Osteoblast (primary cell): ENCODE results near the gene TCFL5. TPM values are rescaled to one million over a fixed set of nuclear protein-coding genes. Genes with fewer than 3 reads are reported as not detected.
A peak's percentile ranks its signal among the peaks of the same experiment; 100 is the strongest.

Experiments
- DNase-seq: peaks from one replicate; pipeline ENCODE4 v3.0.0; 2011; ENCODE audit warnings: low spot score, mixed read lengths; ENCODE audit not compliant: insufficient read length; ENCODE audit errors: missing footprints
- H2AFZ ChIP-seq: 2 replicates; pipeline ENCODE4 v1.6.0; 2011; ENCODE audit warnings: mild to moderate bottlenecking, low read length
- H3K27ac ChIP-seq: 2 replicates; pipeline ENCODE4 v1.5.1; 2011; ENCODE audit warnings: mild to moderate bottlenecking, low read depth, low read length, moderate library complexity
- H3K27me3 ChIP-seq: 2 replicates; pipeline ENCODE4 v1.6.0; 2012; ENCODE audit warnings: mild to moderate bottlenecking, control low read depth, inconsistent platforms, low read length, moderate library complexity; ENCODE audit not compliant: insufficient read depth
- H3K36me3 ChIP-seq: 2 replicates; pipeline ENCODE4 v1.5.1; 2011; ENCODE audit warnings: mild to moderate bottlenecking, low read length, control low read depth, moderate library complexity; ENCODE audit not compliant: insufficient read depth
- H3K4me1 ChIP-seq: 2 replicates; pipeline ENCODE4 v1.5.1; 2011; ENCODE audit warnings: mild to moderate bottlenecking, low read length, control low read depth, moderate library complexity; ENCODE audit not compliant: insufficient read depth
- H3K4me2 ChIP-seq: 2 replicates; pipeline ENCODE4 v1.6.0; 2011; ENCODE audit warnings: mild to moderate bottlenecking, low read length; ENCODE audit not compliant: insufficient read depth
- H3K4me3 ChIP-seq: fragments of 200-600 bp; sonication (generic); 3 replicates; pipeline ENCODE4 v1.5.1; 2012; ENCODE audit warnings: mild to moderate bottlenecking, low read length, inconsistent platforms; ENCODE audit not compliant: insufficient read depth
- H3K79me2 ChIP-seq: 2 replicates; pipeline ENCODE4 v1.6.0; 2012; ENCODE audit warnings: mild to moderate bottlenecking, low read length, control low read depth, inconsistent platforms; ENCODE audit not compliant: insufficient read depth
- H3K9me3 ChIP-seq: 2 replicates; pipeline ENCODE4 v1.5.1; 2011; ENCODE audit warnings: low read depth, low read length, control low read depth
- H4K20me1 ChIP-seq: 2 replicates; pipeline ENCODE4 v1.6.0; 2012; ENCODE audit warnings: mild to moderate bottlenecking, low read length, control low read depth; ENCODE audit not compliant: insufficient read depth
- total RNA-seq: library from RNA; depleted of rRNA; stranded (reverse); fragments of >200 nt; gene quantifications from 2 replicates; pipeline ENCODE4 v1.2.3, GENCODE V29; 2012
- TF ChIP-seq, protein P1 (sequence below): IDR thresholded peaks from 2 replicates; pipeline ENCODE4 v1.5.1; 2011; ENCODE audit warnings: mild to moderate bottlenecking, low read depth, low read length, moderate library complexity; ENCODE audit errors: extremely low read depth

The TCFL5 gene
- total RNA-seq, 1 donor = 13.0 TPM

DNA sequence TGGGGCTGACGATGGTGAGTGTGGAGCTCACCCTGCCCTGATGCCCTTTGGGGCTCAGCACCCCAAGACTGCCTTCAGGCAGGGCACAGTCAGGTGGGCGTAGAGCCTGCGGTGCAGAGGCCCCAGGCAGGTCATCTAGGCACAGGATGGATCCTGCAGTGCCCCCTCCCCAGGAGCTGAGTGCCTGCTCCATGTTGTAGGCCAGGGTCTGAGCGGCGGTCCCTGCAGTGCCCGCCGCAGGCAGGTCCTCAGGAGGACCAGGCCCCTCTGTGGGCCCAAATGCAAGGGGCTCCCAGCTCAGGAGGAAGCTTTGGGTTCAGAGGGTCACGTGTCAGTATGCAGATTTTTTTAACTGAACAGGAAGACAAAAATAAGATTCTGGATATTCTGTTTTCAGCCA is 62.6 kb downstream of the TCFL5 start:
- Histone ChIP-seq H2AFZ (no peak overlapping the region), H3K36me3 (peaks cover 21% of the 10 kb centered on the region), H3K27ac (no peak overlapping the region), H3K4me3 (no peak overlapping the region), H3K79me2 (peaks cover 8% of the 10 kb centered on the region), H3K27me3 (no peaks in the 10 kb centered on the region), H4K20me1 (peaks cover 8% of the 10 kb centered on the region), H3K4me2 (no peak overlapping the region), H3K9me3 (no peaks in the 10 kb centered on the region), H3K4me1 (peaks cover 6% of the 10 kb centered on the region)
- TF ChIP-seq, protein P1, sequence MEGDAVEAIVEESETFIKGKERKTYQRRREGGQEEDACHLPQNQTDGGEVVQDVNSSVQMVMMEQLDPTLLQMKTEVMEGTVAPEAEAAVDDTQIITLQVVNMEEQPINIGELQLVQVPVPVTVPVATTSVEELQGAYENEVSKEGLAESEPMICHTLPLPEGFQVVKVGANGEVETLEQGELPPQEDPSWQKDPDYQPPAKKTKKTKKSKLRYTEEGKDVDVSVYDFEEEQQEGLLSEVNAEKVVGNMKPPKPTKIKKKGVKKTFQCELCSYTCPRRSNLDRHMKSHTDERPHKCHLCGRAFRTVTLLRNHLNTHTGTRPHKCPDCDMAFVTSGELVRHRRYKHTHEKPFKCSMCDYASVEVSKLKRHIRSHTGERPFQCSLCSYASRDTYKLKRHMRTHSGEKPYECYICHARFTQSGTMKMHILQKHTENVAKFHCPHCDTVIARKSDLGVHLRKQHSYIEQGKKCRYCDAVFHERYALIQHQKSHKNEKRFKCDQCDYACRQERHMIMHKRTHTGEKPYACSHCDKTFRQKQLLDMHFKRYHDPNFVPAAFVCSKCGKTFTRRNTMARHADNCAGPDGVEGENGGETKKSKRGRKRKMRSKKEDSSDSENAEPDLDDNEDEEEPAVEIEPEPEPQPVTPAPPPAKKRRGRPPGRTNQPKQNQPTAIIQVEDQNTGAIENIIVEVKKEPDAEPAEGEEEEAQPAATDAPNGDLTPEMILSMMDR = no peak
- no peak for DNase-seq

DNA sequence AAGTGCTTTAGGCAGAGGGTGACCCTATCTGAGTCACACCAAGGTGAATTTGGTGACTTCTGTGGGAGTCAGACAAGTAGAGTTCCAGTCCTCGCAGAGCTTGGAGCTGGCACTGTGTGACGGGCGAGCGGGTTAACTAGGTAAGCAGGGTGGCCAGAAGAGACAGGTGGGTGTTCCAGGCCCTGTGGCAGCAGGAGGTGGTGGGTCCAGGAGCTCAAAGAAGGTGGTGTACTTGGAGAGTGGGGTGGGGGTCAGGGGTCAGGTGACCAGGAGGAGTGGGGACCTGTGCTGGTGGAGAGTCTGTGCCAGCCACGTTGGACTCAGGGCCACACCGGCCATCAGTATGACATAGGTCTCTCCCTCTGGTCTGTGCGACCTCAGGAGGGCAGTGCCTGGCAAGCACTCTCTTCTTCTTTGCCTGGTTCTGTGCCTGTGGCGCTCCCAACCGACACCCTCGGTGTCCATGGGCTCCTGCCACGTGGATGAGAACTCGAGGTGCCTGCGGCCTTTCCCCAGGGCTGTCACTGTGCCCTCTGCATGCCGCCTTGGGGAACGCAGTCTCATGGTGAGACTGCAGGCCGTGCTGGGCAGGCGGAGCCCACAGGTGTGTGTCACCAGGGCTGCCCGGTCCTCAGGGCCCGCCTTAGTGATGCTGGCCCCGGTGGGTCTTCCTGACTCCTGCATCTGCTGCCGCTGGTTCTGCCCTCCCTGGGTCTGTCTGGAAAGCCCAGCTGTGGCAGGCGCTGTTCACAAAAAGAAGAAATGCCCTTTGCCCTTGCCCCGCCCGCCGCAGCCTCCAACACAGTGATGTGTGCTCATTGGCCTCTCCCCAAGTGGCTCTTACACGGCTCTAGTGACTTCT is 63.7 kb downstream of the TCFL5 start:
- peaks cover 11% of the 10 kb centered on the region for H3K4me1 ChIP-seq
- DNase-seq = no peak
- H2AFZ ChIP-seq = no peak overlapping the region
- no peak overlapping the region for H3K4me3 ChIP-seq
- peaks cover 21% of the 10 kb centered on the region for H3K36me3 ChIP-seq
- H3K9me3 ChIP-seq = no peaks in the 10 kb centered on the region
- H3K27ac ChIP-seq = no peak overlapping the region
- peaks cover 8% of the 10 kb centered on the region for H4K20me1 ChIP-seq
- no peaks in the 10 kb centered on the region for H3K27me3 ChIP-seq
- H3K79me2 ChIP-seq = peaks cover 8% of the 10 kb centered on the region
- H3K4me2 ChIP-seq = peak overlapping the region; percentile 79
- TF ChIP-seq, protein P1 = no peak

DNA sequence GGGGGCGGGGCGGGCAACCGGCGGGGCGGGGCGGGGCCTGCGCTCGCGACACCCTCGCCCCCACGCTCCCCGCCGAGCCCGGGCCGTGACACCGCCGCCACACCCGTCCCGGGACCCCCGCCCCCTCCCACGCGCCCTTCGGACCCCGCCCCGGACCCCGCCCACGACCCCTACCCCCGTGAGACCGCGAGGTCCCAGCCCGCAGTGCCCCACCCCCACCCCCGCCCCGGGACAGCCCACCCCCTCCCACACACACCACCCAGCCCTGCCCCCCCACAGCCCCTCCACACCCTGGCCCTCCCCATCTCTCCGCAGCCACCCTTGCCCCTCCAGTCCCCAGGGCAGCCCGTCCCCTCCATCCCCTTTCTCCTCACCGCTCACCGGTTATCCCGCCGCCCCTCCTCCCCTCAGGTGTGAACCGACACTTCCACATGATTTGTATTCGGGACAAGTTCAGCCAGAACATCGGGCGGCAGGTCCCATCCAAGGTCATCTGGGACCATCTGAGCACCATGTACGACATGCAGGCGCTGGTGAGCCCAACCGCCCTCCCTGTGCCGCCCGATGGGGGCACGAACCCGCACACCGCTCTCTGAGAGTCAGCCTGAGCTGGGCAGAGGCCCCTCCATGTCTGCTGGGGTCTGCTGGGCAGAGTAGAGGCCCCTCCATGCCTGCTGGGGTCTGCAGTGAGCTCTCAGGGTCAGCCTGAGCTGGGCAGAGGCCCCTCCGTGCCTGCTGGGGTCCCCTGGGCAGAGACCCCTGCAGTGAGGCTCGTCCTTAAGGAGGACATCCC is 64.7 kb downstream of the TCFL5 start:
- H3K36me3 ChIP-seq = peaks cover 21% of the 10 kb centered on the region
- H3K27me3 ChIP-seq = no peaks in the 10 kb centered on the region
- TF ChIP-seq, protein P1 = no peak
- H2AFZ ChIP-seq = no peak overlapping the region
- no peak for DNase-seq
- H3K4me1 ChIP-seq = peaks cover 11% of the 10 kb centered on the region
- peaks cover 8% of the 10 kb centered on the region for H3K79me2 ChIP-seq
- H3K9me3 ChIP-seq = no peaks in the 10 kb centered on the region
- peaks cover 8% of the 10 kb centered on the region for H4K20me1 ChIP-seq
- peak overlapping the region; percentile 79 for H3K4me2 ChIP-seq
- H3K4me3 ChIP-seq = peak overlapping the region; percentile 84
- H3K27ac ChIP-seq = no peak overlapping the region
